SK-N-MC (cell line): ENCODE data around the gene TMTC1.

Experiments used
- EZH2 ChIP-seq: fragments of 200-600 bp; sonication (generic); IDR thresholded peaks from one replicate; pipeline ENCODE4 v1.6.1; 2017; ENCODE audit warnings: antibody characterized with exemption
- POLR2AphosphoS5 ChIP-seq: IDR thresholded peaks from 2 replicates; pipeline ENCODE4 v1.6.1; 2012; ENCODE audit warnings: mild to moderate bottlenecking, low read depth, low read length, borderline replicate concordance

DNA sequence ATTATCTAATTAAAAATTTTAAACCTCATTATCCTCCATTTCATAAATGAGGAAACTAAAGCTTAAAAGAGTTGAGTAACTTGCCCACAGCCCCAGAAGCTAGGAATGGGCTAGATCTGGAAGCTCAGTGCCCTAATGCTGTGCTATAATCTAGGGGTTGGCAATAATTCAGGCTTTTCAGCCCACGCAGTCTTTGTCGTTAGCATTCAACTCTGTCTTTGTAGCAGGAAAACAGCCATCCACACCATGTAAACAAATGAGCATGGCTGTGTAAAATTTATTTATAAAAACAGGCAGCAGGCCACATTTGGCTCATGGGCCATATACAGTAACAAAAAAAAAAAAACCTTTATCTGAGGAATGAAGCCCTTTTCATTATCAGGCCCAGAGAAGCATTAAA, 193.9 kb downstream of the TMTC1 start:
- TF ChIP-seq POLR2AphosphoS5: no peak
- TF ChIP-seq EZH2: no peak
